Umbilical cord (tissue), 2 donors: Measurements from ENCODE around the gene EXOC2. TPM values are rescaled to one million over a fixed set of nuclear protein-coding genes. Genes with fewer than 3 reads are reported as not detected.

Experiments used
- DNase-seq: peaks from one replicate; pipeline ENCODE4 v3.0.0-alpha.2; 2015; ENCODE audit warnings: low spot score
- total RNA-seq: library from RNA; depleted of rRNA; stranded (reverse); fragments of >200 nt; gene quantifications from one replicate; pipeline ENCODE4 v1.2.3, GENCODE V29; 2014; ENCODE audit warnings: low replicate concordance; ENCODE audit not compliant: insufficient read depth

The EXOC2 gene
- total RNA-seq, 1 donor from 2014 or later: 47.9 TPM

GRCh38 chr6:498795-499231, 194.1 kb downstream of the EXOC2 start:
- no peak for DNase-seq

DNA sequence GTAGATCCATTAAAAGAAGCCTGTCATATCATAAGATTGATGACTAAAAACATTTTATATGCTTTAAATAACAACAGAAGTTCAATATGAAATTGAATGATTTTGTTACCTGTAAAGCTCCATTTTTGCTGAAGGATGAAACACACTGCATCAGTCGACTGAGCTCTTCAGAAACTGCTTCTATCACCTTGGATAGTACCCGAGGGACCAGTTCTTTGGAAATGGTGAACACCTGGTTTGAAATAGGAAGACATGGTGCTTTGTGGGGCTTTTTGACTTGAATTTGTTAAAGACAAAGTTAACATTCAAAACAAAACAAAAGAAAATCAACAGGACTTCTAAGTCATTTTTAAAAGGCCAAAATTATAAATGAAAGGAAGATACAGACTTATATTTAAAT, 195.7 kb downstream of the EXOC2 start:
- no peak for DNase-seq

- no peak for DNase-seq
These were observed 196.3 kb downstream of the EXOC2 start for GRCh38 chr6:496649-497048.

GRCh38 chr6:494394-494793, 198.5 kb downstream of the EXOC2 start:
- DNase-seq: no peak

DNA sequence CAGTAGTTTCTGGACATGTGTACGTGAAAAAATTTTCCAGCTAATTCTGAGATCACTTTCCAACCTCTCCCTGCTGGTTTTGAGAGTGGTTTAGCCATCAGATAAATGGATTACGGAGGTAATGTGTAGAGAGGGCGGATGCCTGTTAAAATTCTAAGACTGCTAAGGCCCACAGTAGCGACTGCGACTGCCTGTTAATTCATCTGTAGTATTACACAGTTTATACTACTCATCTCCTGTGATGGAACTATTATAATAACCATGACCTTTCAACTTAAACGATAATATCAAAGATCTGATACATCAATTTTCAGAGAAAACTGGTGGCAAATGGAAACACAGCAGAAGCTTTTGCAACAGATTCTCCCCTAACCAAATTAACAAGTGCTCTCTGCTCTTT, 199.1 kb downstream of the EXOC2 start:
- DNase-seq: no peak

DNA sequence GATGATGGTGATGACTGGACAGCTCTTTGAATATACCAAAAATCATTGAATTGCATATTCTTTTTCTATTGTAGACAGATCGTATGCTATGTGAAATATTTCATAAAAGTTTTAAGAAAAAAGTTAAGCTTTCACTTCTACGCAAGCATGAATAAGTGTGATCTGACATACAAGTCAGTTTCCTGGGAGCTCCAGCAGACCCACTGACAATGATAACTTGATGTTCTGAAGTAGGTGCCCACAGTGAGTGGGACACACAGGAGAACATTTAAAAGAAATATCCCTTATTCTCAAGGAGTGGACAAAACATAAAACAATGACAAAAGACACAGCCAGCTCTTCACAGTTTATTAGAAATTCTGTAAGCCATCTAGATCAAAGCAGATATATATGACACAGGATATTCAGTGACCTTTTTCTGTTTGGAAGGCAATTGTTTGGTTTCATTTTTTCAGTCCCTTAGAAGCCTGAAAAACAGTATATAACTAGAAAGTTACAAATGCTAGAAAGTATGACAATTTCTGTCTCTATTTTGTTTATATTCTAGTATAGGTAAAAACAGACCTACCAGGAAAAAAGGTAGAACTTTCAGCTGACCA, 200.0 kb downstream of the EXOC2 start:
- DNase-seq: no peak

DNA sequence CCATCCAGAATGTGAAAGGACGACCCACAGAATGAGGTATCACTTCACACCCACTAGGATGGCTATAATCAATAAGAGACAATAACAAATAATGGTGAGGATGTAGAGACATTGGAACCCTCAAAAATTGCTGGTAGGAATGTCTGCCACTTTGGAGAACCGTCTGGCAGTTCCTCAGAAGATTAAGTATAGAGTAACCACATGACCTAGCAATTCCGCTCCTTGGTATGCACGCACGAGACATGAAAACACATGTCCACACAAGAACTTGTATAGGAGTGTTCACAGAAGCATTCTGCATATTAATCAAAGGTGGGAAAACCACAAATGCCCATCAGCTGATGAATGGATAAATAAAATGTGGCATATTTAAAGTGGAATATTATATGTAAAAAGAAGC, 200.8 kb downstream of the EXOC2 start:
- DNase-seq: no peak

- DNase-seq: no peak
These were observed 201.7 kb downstream of the EXOC2 start for GRCh38 chr6:491233-491632.

GRCh38 chr6:490251-491037, 202.5 kb downstream of the EXOC2 start:
- DNase-seq: no peak

- no peak for DNase-seq
These were observed 203.2 kb downstream of the EXOC2 start for GRCh38 chr6:489762-490161.

DNA sequence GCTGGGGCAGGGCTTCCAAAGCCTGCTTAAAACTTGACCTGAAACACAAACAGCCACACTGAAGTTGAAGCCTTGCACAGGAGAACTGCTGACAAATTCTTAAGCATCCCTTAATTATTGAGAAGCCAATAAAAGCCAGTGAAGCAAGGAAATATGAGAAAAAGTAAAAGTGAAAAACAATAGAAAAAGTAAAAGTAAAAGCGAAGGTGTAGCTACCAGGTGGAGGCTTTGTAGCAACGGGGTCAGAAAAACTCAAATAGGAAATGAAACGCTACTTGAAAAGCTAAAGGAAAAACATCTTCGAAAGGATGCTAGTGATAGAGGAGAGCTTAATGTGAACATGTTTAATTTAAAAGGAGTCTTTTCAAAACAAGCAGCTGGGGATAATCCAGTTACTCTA, 203.9 kb downstream of the EXOC2 start:
- no peak for DNase-seq

DNA sequence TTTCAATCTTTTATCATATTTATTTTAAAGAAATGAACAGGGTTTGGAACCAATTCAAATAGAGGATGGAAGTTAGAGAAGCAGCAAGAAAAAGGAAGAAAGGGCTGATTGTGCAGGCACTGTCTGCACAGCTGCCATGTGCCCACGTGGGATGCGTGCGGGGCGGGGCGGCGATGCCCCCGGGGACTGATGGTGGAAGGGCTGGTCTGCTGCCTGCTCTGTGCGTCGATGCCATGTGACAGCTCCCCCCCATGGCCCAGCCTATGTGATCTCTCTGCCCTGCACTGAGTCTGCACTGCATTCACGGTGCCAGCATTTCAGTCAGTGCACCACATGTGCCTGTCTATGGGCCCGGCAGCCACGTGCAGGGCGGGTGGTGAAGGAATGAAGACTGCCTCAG, 205.0 kb downstream of the EXOC2 start:
- DNase-seq: no peak

GRCh38 chr6:485655-486170, 207.2 kb downstream of the EXOC2 start:
- DNase-seq: no peak

GRCh38 chr6:484746-485145, 208.2 kb downstream of the EXOC2 start:
- no peak for DNase-seq

- DNase-seq: peak; percentile 26
These were observed 208.7 kb downstream of the EXOC2 start for GRCh38 chr6:484086-484745.

- DNase-seq: no peak
These were observed 217.6 kb downstream of the EXOC2 start for GRCh38 chr6:475314-475713.

DNA sequence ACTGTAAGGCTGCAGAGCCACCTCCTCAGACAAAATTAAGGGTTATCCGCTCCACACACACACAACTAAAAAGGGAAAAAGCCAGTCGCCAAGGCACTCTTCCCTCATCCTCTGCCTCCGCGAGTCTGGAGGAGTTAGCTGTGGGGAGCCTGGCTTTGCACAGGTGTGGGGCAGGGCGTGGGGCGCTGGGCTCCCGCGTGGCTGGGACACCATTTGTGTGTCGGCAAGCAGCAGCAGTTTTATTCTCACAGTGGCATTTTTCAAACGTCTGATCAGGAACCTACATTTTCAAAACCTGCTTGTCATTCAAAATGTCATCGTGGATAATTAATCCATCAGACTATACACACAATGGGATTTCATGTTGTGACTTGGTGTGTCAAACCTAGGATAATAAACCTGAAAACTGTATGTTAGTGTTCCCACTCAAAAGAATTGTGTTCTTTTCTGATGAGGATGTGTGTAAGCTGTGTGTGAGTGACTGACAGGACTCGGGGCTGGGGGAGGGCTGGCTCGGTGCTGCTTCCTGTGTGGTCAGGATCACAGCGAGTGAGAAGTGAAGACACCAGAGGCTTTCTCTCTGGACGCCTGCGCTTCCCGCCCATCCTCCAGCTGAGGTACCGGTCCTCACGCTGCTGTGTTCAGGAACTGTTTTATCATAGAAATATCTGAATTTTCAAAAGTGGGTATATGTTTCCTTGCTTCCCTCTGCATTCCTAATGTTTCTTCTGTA, 218.3 kb downstream of the EXOC2 start:
- DNase-seq: no peak

GRCh38 chr6:473768-474452, 219.0 kb downstream of the EXOC2 start:
- no peak for DNase-seq

GRCh38 chr6:473356-473755, 219.6 kb downstream of the EXOC2 start:
- no peak for DNase-seq

DNA sequence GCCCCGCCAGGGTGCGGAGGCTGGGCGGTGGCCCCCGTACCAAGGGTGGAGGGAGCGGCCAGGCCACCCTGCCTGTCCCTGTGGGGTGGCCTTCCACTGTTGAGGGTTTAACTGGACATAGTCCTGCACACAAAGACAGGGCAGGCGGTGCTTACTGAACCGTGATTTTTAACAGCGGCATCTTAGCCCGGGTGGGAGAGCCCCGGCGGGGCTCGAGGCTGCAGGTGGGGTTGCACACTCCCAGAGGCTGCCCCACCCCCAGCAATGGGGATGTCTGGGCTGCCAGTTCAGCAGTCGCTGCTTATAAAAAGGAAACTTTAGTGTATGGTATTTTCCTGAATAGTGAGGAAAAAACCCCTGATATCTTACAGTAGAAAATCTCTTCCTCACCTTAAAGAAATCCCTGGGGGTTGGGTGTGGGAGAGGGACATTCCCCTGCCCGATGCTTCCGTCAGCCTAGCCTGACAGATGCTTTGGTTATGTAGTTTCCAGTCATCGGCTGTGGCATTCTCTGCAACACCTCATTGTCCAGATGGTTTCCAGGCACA, 222.0 kb downstream of the EXOC2 start:
- DNase-seq: no peak
